Astrocyte (in vitro differentiated cells and primary cell): ENCODE data around the gene SNTB2. TPM values are rescaled to one million over a fixed set of nuclear protein-coding genes. Genes with fewer than 3 reads are reported as not detected.

Experiments
- DNase-seq: peaks from one replicate; pipeline ENCODE4 v3.0.0-alpha.2; 2010; ENCODE audit warnings: low read depth
- FAIRE-seq: peaks from 2 replicates; lab custom pipeline; 2011; peaks lifted over from hg19 to GRCh38; lab: Jason Lieb, UNC
- H2AFZ ChIP-seq: 2 replicates; pipeline ENCODE4 v1.6.0; 2012; ENCODE audit warnings: low read depth, low read length, inconsistent platforms
- H3K27ac ChIP-seq: 2 replicates; pipeline ENCODE4 v1.5.1; 2011; ENCODE audit warnings: low read depth, low read length, inconsistent platforms
- H3K27me3 ChIP-seq: 2 replicates; pipeline ENCODE4 v1.6.0; 2011; ENCODE audit warnings: low read length, inconsistent platforms; ENCODE audit not compliant: insufficient read depth
- H3K36me3 ChIP-seq: 2 replicates; pipeline ENCODE4 v1.5.1; 2011; ENCODE audit warnings: low read length, inconsistent platforms; ENCODE audit not compliant: insufficient read depth
- H3K4me1 ChIP-seq: 2 replicates; pipeline ENCODE4 v1.5.1; 2011; ENCODE audit warnings: low read length, inconsistent platforms; ENCODE audit not compliant: insufficient read depth
- H3K4me2 ChIP-seq: 2 replicates; pipeline ENCODE4 v1.6.0; 2012; ENCODE audit warnings: low read length, inconsistent platforms
- H3K4me3 ChIP-seq: 2 replicates; pipeline ENCODE4 v1.5.1; 2011; ENCODE audit warnings: low read depth, mild to moderate bottlenecking, low read length, inconsistent platforms; ENCODE audit not compliant: insufficient read depth
- H3K79me2 ChIP-seq: 2 replicates; pipeline ENCODE4 v1.6.0; 2012; ENCODE audit warnings: mild to moderate bottlenecking, low read length, inconsistent platforms; ENCODE audit not compliant: insufficient read depth
- H3K9ac ChIP-seq: 2 replicates; pipeline ENCODE4 v1.6.0; 2012; ENCODE audit warnings: mild to moderate bottlenecking, low read length, inconsistent platforms
- H3K9me3 ChIP-seq: 2 replicates; pipeline ENCODE4 v1.5.1; 2012; ENCODE audit warnings: low read depth, mild to moderate bottlenecking, low read length, inconsistent platforms; ENCODE audit not compliant: insufficient read depth
- H4K20me1 ChIP-seq: 2 replicates; pipeline ENCODE4 v1.6.0; 2012; ENCODE audit warnings: low read length, inconsistent platforms; ENCODE audit not compliant: insufficient read depth
- H3K27ac Mint-ChIP-seq: one replicate; pipeline ENCODE4 v1.8.0; 2021; ENCODE audit warnings: mild to moderate bottlenecking, mixed read lengths; ENCODE audit not compliant: unreplicated experiment
- H3K27me3 Mint-ChIP-seq: one replicate; pipeline ENCODE4 v1.8.0; 2021; ENCODE audit warnings: low read depth, mixed read lengths; ENCODE audit not compliant: unreplicated experiment
- H3K36me3 Mint-ChIP-seq: one replicate; pipeline ENCODE4 v1.8.0; 2021; ENCODE audit warnings: low read depth, mixed read lengths; ENCODE audit not compliant: unreplicated experiment
- H3K4me1 Mint-ChIP-seq: one replicate; pipeline ENCODE4 v1.8.0; 2021; ENCODE audit warnings: low read depth, mixed read lengths; ENCODE audit not compliant: unreplicated experiment
- H3K4me3 Mint-ChIP-seq: one replicate; pipeline ENCODE4 v1.8.0; 2021; ENCODE audit warnings: mild to moderate bottlenecking, moderate library complexity, mixed read lengths; ENCODE audit not compliant: unreplicated experiment
- H3K9me3 Mint-ChIP-seq: one replicate; pipeline ENCODE4 v1.8.0; 2021; ENCODE audit warnings: mild to moderate bottlenecking, mixed read lengths; ENCODE audit not compliant: unreplicated experiment
- CTCF ChIP-seq: IDR thresholded peaks from 2 replicates; pipeline ENCODE4 v1.5.1; 2011; ENCODE audit warnings: low read depth, mild to moderate bottlenecking, inconsistent platforms, low read length, moderate library complexity; ENCODE audit not compliant: insufficient read depth
- EZH2 ChIP-seq: IDR thresholded peaks from 2 replicates; pipeline ENCODE4 v1.6.1; 2012; ENCODE audit warnings: mild to moderate bottlenecking, low read length, inconsistent platforms; ENCODE audit not compliant: insufficient read depth
- total RNA-seq: library from RNA; stranded (reverse); gene quantifications from 2 replicates; pipeline ENCODE4 v1.2.1, GENCODE V29; 2021

SNTB2 gene
- total RNA-seq, 1 donor from 2014 or later = 30.4 TPM

GRCh38 chr16:69244336-69244735 lies 57.4 kb downstream of the SNTB2 start:
- Histone ChIP-seq H3K4me2 (no peak overlapping the region), H3K9ac (no peak overlapping the region), H3K4me3 (no peak overlapping the region), H4K20me1 (peaks cover 50% of the 10 kb centered on the region), H3K27me3 (no peaks in the 10 kb centered on the region), H3K27ac (no peak overlapping the region), H3K9me3 (no peaks in the 10 kb centered on the region), H2AFZ (no peak overlapping the region), H3K79me2 (peaks cover 48% of the 10 kb centered on the region), H3K36me3 (peaks cover 4% of the 10 kb centered on the region), H3K4me1 (peaks cover 7% of the 10 kb centered on the region)
- H3K27ac Mint-ChIP-seq = no peak overlapping the region
- no peak overlapping the region for H3K4me3 Mint-ChIP-seq
- H3K4me1 Mint-ChIP-seq = peaks cover 22% of the 10 kb centered on the region
- DNase-seq (no peak), FAIRE-seq (no peak)
- TF ChIP-seq EZH2 = no peak
- TF ChIP-seq CTCF = no peak
- H3K27me3 Mint-ChIP-seq = no peaks in the 10 kb centered on the region
- H3K9me3 Mint-ChIP-seq = no peaks in the 10 kb centered on the region
- peaks cover 9% of the 10 kb centered on the region for H3K36me3 Mint-ChIP-seq

- H3K4me1 Mint-ChIP-seq = peaks cover 6% of the 10 kb centered on the region
- Histone ChIP-seq H3K79me2 (peaks cover 54% of the 10 kb centered on the region), H4K20me1 (peaks cover 42% of the 10 kb centered on the region)
Measured at GRCh38 chr16:69250081-69250480, 63.1 kb downstream of the SNTB2 start.

More at GRCh38 chr16:69250081-69250480, 63.1 kb downstream of the SNTB2 start:
- Histone ChIP-seq H3K4me3 (no peak overlapping the region), H3K4me2 (no peak overlapping the region), H3K36me3 (peaks cover 7% of the 10 kb centered on the region), H3K4me1 (no peaks in the 10 kb centered on the region), H2AFZ (no peak overlapping the region), H3K27me3 (no peaks in the 10 kb centered on the region), H3K9me3 (no peaks in the 10 kb centered on the region), H3K27ac (no peak overlapping the region), H3K9ac (no peak overlapping the region)
- TF ChIP-seq CTCF = no peak
- no peak for TF ChIP-seq EZH2
- Mint-ChIP-seq H3K4me3 (no peak overlapping the region), H3K36me3 (peaks cover 9% of the 10 kb centered on the region), H3K27me3 (no peaks in the 10 kb centered on the region), H3K27ac (no peak overlapping the region), H3K9me3 (no peaks in the 10 kb centered on the region)
- FAIRE-seq (no peak), DNase-seq (no peak)
